KOPT-K1 (cell line): ENCODE data around the gene PIGP.
"Not testable (repeated sequence)": the region's sequence is repeated elsewhere in the genome, so short reads cannot be mapped to it uniquely, and the experiment has no call there.

Source experiments
- H3K27ac ChIP-seq: fragments of 200-600 bp; sonication (generic); 2 replicates; pipeline ENCODE4 v1.5.1; 2016; ENCODE audit warnings: antibody characterized with exemption, mild to moderate bottlenecking, low read depth, low read length; ENCODE audit not compliant: poor library complexity, severe bottlenecking
- H3K36me3 ChIP-seq: fragments of 200-600 bp; sonication (generic); 2 replicates; pipeline ENCODE4 v1.5.1; 2017; ENCODE audit warnings: antibody characterized with exemption, mild to moderate bottlenecking, low read length, moderate library complexity; ENCODE audit not compliant: insufficient read depth
- H3K9me3 ChIP-seq: fragments of 200-600 bp; sonication (generic); 2 replicates; pipeline ENCODE4 v1.5.1; 2017; ENCODE audit warnings: antibody characterized with exemption, low read length, mild to moderate bottlenecking; ENCODE audit not compliant: insufficient read depth, poor library complexity, severe bottlenecking

PIGP gene

DNA sequence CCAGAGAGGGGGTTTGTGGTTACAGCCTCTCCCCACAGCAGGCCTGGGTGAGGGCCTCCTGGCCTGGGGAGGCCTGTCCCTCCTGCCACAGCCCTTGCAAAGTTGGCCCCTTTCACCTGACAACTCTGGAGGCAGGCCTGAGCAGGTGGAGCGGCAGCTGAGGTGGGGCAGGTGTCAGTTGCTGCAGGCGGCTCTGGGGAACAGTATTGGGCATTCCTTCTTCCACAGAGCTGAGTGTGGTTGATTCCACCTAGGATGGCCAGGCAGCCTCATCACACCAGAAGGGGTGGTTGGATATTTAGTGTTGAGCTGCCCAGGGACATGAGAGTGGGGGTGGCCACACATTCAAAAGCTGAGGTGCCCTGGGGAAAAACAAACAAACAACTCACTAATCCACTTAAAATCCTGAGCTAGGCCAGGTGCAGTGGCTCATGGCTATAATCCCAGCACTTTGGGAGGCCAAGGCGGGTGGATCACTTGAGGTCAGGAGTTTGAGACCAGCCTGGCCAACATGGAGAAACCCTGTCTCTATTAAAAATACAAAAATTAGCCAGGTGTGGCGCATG is 31.1 kb downstream of the PIGP start:
- H3K9me3 ChIP-seq = no peaks in the 10 kb centered on the region
- H3K27ac ChIP-seq = no peak overlapping the region
- no peaks in the 10 kb centered on the region for H3K36me3 ChIP-seq

DNA sequence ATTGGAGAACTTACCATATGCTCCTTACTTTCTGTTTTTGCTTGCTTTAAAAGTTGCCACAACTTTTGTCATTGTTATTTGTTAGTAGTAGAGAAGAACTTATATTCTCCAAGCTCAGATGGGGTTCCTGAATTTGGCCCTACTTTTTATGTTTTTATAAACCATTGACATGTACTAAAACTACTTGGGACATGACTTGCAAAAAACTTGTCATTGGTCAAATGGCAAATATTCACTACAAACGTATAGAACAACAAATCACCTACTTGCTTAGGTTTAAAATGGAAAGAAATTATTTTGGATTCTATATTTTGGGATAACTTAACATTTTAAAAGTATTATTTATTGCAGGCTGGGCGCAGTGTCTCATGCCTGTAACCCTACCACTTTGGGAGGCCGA is 32.7 kb downstream of the PIGP start:
- Histone ChIP-seq H3K9me3 (no peaks in the 10 kb centered on the region), H3K36me3 (no peaks in the 10 kb centered on the region), H3K27ac (no peak overlapping the region)

DNA sequence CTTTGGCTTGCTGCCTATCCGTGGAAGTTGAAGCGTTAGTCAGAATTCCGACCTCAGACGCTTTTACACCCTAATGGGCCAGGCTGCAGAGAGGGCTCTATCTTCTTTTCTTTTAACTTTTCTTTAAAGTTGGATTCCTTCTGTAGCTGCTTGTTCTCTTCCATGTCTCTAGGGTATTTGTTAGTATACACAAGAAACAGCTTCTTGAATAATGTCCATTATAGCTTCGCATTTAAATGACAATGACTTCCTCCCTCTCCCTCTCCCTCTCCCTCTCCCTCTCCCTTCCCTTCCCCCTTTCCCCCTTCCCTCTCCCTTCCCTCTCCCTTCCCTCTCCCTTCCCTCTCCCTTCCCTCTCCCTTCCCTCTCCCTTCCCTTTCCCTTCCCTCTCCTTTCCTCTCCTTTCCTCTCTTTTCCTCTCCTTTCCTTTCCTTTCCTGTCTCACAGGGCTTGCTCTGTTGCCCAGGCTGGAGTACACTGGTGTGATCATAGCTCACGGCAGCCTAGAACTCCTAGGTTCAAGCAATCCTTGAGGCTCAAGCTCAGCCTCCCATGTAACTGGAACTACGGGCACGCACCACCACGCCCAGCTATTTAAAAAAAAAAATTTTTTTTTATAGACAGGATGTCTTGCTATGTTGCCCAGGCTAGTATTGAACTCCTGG is 33.3 kb downstream of the PIGP start:
- Histone ChIP-seq H3K27ac (no peak overlapping the region), H3K36me3 (no peaks in the 10 kb centered on the region), H3K9me3 (no peaks in the 10 kb centered on the region)

DNA sequence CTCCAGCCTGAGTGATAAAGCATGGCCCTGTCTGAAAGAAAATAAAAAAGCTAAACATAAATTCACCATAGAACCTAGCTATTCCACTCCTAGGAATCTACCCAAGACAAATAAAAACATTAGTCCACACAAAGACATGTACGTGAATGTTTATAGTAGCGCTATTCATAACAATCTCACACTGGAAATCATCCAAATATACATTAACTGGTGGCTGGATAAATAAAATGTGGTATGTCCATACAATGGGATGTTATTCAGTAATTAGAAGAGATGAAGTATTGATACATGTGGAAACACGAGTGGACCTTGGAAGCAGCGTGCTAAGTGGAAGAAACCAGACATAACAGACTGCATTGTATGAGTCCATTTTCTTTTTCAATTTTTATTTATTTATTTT is 36.7 kb downstream of the PIGP start:
- H3K9me3 ChIP-seq = no peaks in the 10 kb centered on the region
- no peak overlapping the region for H3K27ac ChIP-seq
- H3K36me3 ChIP-seq = no peaks in the 10 kb centered on the region

DNA sequence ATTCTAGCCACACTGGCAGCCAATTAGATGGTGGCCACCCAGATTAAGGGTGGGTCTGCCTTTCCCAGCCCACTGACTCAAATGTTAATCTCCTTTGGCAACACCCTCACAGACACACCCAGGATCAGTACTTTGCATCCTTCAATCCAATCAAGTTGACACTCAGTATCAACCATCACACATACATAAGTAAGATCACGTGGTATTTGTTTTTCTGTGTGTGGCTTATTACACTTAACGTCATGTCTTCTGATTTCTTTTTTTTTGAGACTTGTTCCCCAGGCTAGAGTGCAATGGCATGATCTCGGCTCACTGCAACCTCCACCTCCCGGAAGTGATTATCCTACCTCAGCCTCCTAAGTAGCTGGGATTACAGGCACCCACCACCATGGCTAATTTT is 38.5 kb downstream of the PIGP start:
- H3K36me3 ChIP-seq, H3K9me3 ChIP-seq, H3K27ac ChIP-seq: not testable (repeated sequence)

DNA sequence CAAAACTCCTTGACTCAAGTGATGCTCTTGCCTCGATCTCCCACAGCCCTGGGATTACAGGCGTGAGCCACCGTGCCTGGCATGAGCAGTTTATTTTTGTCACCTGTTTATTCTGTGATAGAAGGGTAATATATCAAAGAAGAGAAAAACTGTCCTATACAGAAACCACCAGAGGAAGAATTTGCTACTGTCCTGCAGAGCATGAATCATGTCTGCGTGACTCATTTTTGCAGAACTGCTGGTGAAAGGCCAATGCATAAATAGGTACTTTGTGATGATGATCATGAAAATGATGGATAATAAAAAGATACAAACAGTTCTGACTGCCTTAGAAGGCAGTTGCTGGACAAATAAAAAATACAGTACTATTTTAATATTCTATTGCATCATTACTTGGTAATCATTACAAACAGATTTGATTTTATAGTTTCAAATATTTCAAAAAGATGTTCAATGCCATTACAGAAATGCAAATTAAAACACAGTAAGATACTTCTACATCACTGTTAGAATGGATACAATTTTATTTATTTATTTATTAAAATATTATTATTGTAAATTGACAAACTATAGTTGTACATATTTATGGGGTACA is 39.9 kb downstream of the PIGP start:
- Histone ChIP-seq H3K9me3 (no peaks in the 10 kb centered on the region), H3K36me3 (no peaks in the 10 kb centered on the region), H3K27ac (no peak overlapping the region)

DNA sequence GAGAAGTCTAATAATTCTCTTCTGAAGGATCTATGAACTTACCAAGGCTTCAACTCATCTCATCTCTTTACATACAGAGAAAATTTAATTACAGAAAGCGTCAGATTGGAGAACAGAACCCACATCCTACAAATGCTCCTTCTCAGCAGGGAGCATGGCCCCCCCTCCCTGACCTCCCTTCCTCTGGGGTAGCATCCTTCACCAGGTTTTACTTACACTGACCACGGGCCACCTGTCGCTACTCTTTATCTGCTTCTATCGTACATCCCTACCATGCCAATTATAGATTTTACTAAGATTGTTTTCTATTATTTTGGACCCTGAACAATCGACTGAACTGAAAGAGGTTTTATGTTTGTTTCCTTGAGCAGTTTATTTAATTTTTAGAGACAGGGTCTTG is 40.6 kb downstream of the PIGP start:
- Histone ChIP-seq H3K36me3 (no peaks in the 10 kb centered on the region), H3K9me3 (no peaks in the 10 kb centered on the region), H3K27ac (no peak overlapping the region)

DNA sequence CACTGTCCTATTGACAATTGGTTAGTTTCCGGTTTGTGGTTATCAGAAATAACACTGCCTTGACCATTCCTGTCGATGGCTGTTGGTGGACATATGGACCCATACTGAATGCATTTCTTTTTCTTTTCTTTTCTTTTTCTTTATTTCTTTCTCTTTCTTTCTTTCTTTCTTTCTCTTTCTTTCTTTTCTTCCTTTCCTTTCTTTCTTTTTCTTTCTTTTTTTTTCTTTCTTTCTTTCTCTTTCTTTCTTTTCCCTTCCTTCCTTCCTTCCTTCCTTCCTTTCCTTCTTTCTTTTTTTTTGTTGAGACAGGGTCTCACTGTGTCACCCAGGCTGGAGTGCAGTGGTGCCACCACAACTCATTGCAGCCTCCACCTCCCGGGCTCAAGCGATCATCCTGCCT is 42.0 kb downstream of the PIGP start:
- Histone ChIP-seq H3K9me3 (no peaks in the 10 kb centered on the region), H3K36me3 (no peaks in the 10 kb centered on the region), H3K27ac (no peak overlapping the region)

DNA sequence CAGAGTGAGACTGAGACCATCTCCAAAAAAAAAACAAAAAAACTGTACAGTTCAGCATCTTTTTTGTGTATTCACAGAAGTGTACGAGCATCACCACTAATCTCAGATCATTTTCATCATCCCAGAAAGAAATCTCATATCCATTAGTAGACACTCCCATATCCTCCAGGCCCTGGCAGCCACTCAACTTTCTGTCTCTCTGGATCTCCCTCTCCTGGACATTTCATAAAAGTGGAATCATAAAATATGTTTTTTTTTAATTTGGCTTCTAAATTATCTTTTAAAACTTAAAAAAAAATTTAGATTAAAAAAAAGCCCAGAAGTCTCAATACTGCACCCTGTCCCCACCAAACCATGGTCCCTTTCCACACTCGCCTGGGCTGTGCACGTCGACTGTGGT is 44.3 kb downstream of the PIGP start:
- no peak overlapping the region for H3K27ac ChIP-seq
- no peaks in the 10 kb centered on the region for H3K36me3 ChIP-seq
- no peaks in the 10 kb centered on the region for H3K9me3 ChIP-seq

DNA sequence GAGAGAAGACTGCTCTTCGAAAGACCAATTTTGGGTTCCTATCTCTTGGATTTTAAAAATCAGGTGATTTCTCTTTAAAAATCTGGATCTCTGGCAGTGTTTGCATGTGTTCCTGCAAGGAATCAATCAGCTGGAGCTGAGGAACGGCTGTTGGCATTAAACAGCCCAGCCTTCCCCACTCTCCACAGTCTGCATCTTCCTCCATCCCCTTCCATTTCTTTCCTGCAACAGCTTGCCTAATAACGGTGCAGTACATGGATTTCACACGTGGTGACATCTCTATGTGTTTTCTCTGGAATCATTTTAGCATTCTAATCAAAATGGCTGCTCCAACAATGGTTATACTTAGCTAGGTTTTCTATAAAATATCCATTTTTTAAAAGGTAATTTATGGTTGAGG is 46.4 kb downstream of the PIGP start:
- no peak overlapping the region for H3K27ac ChIP-seq
- no peaks in the 10 kb centered on the region for H3K36me3 ChIP-seq
- no peaks in the 10 kb centered on the region for H3K9me3 ChIP-seq

DNA sequence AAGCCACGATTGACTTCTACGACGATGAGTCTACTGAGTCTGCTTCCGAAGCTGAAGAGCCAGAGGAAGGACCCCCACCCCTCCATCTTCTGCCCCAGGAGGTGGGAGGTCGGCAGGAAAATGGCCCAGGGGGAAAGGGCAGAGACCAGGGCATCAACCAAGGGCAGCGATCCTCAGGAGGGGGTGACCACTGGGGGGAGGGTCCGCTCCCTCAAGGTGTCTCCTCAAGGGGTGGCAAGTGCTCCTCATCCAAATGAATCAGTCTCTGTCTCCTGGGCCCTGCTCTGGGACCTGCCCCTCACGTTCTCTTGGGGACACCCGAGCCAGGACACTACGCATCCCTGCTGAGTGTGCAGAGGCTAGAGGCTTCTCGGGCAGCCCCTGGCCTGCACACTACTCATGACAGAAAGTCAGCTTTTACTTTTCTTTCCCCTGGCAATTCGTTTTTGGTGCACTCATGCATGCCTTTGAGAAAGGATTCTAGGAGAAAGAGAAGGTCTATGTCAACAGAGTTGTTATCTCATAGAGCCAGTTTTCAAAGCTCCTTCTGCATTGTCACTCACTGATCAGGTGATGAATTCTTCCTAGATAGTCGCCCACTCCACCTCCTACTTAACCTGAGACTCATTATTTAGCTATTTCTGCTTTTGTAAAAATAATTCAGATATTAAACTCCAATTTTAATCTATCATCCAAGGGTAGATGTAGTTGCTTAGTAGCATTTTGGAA is 54.8 kb downstream of the PIGP start:
- Histone ChIP-seq H3K27ac (no peak overlapping the region), H3K9me3 (no peaks in the 10 kb centered on the region), H3K36me3 (no peaks in the 10 kb centered on the region)
